GM23338 (cell line): ENCODE measurements around the gene PPP2CA. TPM values are rescaled to one million over a fixed set of nuclear protein-coding genes. Genes with fewer than 3 reads are reported as not detected.

ENCODE experiments used
- ATAC-seq: fragments of 200-7000 bp; cut with Tn5 transposase; 3 replicates; pipeline ENCODE4 v1.9.1; 2020
- DNase-seq: peaks from one replicate; pipeline ENCODE4 v3.0.0-alpha.2; 2015; ENCODE audit warnings: low spot score
- H2AFZ ChIP-seq: fragments of 200-600 bp; sonication (generic); 2 replicates; pipeline ENCODE4 v1.8.0; 2016; ENCODE audit warnings: antibody characterized with exemption, mild to moderate bottlenecking, moderate library complexity
- H3F3A ChIP-seq: fragments of 200-600 bp; sonication (generic); replicated peaks from 2 replicates; pipeline ENCODE4 v1.8.0; 2017; ENCODE audit warnings: antibody characterized with exemption, mixed run types, low read depth
- H3K27ac ChIP-seq: fragments of 200-600 bp; sonication (generic); 2 replicates; pipeline ENCODE4 v1.6.1; 2016; ENCODE audit warnings: low read depth
- H3K27me3 ChIP-seq: fragments of 200-600 bp; sonication (generic); 2 replicates; pipeline ENCODE4 v1.8.0; 2016; ENCODE audit warnings: mild to moderate bottlenecking, mixed run types, moderate library complexity; ENCODE audit not compliant: insufficient read depth
- H3K36me3 ChIP-seq: fragments of 200-600 bp; sonication (generic); 2 replicates; pipeline ENCODE4 v1.8.0; 2016; ENCODE audit warnings: mild to moderate bottlenecking; ENCODE audit not compliant: insufficient read depth
- H3K4me1 ChIP-seq: fragments of 200-600 bp; sonication (generic); 2 replicates; pipeline ENCODE4 v1.8.0; 2016; ENCODE audit warnings: mild to moderate bottlenecking, moderate library complexity; ENCODE audit not compliant: insufficient read depth
- H3K4me2 ChIP-seq: fragments of 200-600 bp; sonication (generic); 2 replicates; pipeline ENCODE4 v1.7.1; 2017; ENCODE audit warnings: mixed run types
- H3K4me3 ChIP-seq: fragments of 200-600 bp; sonication (generic); 2 replicates; pipeline ENCODE4 v1.6.1; 2016; ENCODE audit warnings: mixed run types
- H3K79me2 ChIP-seq: fragments of 200-600 bp; sonication (generic); replicated peaks from 2 replicates; pipeline ENCODE4 v1.8.0; 2017; ENCODE audit warnings: mild to moderate bottlenecking; ENCODE audit not compliant: insufficient read depth
- H3K9me2 ChIP-seq: fragments of 200-600 bp; sonication (generic); 2 replicates; pipeline ENCODE4 v1.8.0; 2017; ENCODE audit not compliant: insufficient read depth
- H4K20me1 ChIP-seq: fragments of 200-600 bp; sonication (generic); replicated peaks from 2 replicates; pipeline ENCODE4 v1.8.0; 2017; ENCODE audit warnings: mild to moderate bottlenecking; ENCODE audit not compliant: insufficient read depth
- H3K27ac Mint-ChIP-seq: 2 replicates; pipeline ENCODE4 v1.8.0; 2020; ENCODE audit warnings: inconsistent platforms, mild to moderate bottlenecking, moderate library complexity, mixed read lengths
- H3K27me3 Mint-ChIP-seq: 3 replicates; pipeline ENCODE4 v1.8.0; 2022; ENCODE audit warnings: low read depth, mild to moderate bottlenecking, moderate library complexity, mixed read lengths, inconsistent platforms; ENCODE audit not compliant: insufficient read depth, poor library complexity
- H3K36me3 Mint-ChIP-seq: 3 replicates; pipeline ENCODE4 v1.8.0; 2021; ENCODE audit warnings: low read depth, mild to moderate bottlenecking, inconsistent platforms, moderate library complexity, mixed read lengths
- H3K4me1 Mint-ChIP-seq: 3 replicates; pipeline ENCODE4 v1.8.0; 2020; ENCODE audit warnings: mild to moderate bottlenecking, inconsistent platforms, mixed read lengths
- H3K4me3 Mint-ChIP-seq: 3 replicates; pipeline ENCODE4 v1.8.0; 2021; ENCODE audit warnings: moderate library complexity, mild to moderate bottlenecking, inconsistent platforms, mixed read lengths
- H3K9me3 Mint-ChIP-seq: 3 replicates; pipeline ENCODE4 v1.8.0; 2020; ENCODE audit warnings: moderate library complexity, mild to moderate bottlenecking, inconsistent platforms, mixed read lengths
- JUNB ChIP-seq: IDR thresholded peaks from one replicate; pipeline ENCODE4 v1.6.1; 2016; ENCODE audit warnings: antibody characterized with exemption; ENCODE audit not compliant: unreplicated experiment
- POLR2AphosphoS5 ChIP-seq: IDR thresholded peaks from 2 replicates; pipeline ENCODE4 v1.6.1; 2016; ENCODE audit warnings: antibody characterized with exemption, low read depth
- ZNF114 ChIP-seq: fragments of 250-450 bp; sonication (Bioruptor Pico); IDR thresholded peaks from 2 replicates; pipeline ENCODE4 v1.5.0; 2020; ENCODE audit warnings: mild to moderate bottlenecking, moderate library complexity
- ZNF331 ChIP-seq: fragments of 250-450 bp; sonication (Bioruptor Pico); IDR thresholded peaks from 2 replicates; pipeline ENCODE4 v1.5.0; 2020; ENCODE audit warnings: low read depth, mild to moderate bottlenecking, moderate library complexity
- ZNF462 ChIP-seq: fragments of 250-450 bp; sonication (Bioruptor Pico); IDR thresholded peaks from 2 replicates; pipeline ENCODE4 v1.5.0; 2020; ENCODE audit warnings: mild to moderate bottlenecking, moderate library complexity
- polyA plus RNA-seq: library from polyadenylated mRNA; unstranded; fragments of >200 nt; fragmentation: Nextera tagmentation; extraction: Ambion mirVana; gene quantifications from 2 replicates; pipeline ENCODE4 v1.2.1, GENCODE V29; 2016
- total RNA-seq: library from RNA; depleted of rRNA; stranded (reverse); fragments of >200 nt; shearing (Covaris generic); gene quantifications from 2 replicates; pipeline ENCODE4 v1.2.3, GENCODE V29; 2014
- TF ChIP-seq, protein P1 (sequence below), 2 experiments: fragments of 200-600 bp in 1 of 2; sonication (generic) in 1 of 2; conservative IDR thresholded peaks; 2 replicates each; pipeline versions ENCODE4 v1.5.1 to v1.6.1; 2016 to 2017; ENCODE audit warnings: antibody characterized with exemption in 2 of 2, low read depth in 2 of 2, mild to moderate bottlenecking in 2 of 2, moderate library complexity in 1 of 2

The PPP2CA gene
- total and polyA plus RNA-seq, 2 experiments from 2014 or later = 131 to 316 TPM

GRCh38 chr5:134161513-134162395, 64.1 kb downstream of the PPP2CA start (continued):
- TF ChIP-seq ZNF462 (CRISPR knock-in tag) (no peak), ZNF331 (CRISPR knock-in tag) (no peak), POLR2AphosphoS5 (no peak)

DNA sequence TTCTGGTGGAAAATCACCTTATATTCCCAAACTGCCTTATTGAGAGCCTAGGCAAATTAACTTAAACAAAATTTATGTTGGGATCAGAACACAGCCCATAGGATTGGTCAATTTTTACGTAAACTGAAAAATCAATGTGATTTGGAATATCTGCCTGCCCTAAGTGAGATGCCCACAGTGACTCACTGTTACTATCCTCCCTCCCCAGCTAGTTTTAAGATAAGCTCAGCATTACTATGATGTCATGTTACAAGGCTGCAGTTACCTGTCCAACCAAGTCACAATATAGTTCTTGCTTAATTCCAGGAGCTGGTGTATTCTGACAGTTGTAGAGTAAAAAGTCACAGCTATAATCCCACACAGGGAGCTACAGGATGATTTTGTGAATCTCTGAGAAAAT, 72.2 kb downstream of the PPP2CA start:
- no peak overlapping the region for H3K4me2 ChIP-seq
- Mint-ChIP-seq H3K36me3 (peaks cover 61% of the 10 kb centered on the region), H3K27me3 (no peaks in the 10 kb centered on the region), H3K9me3 (no peaks in the 10 kb centered on the region), H3K27ac (no peak overlapping the region), H3K4me3 (no peak overlapping the region), H3K4me1 (no peaks in the 10 kb centered on the region)
- peaks cover 37% of the 10 kb centered on the region for H3K36me3 ChIP-seq
- peaks cover 19% of the 10 kb centered on the region for H4K20me1 ChIP-seq
- H3K9me2 ChIP-seq = no peaks in the 10 kb centered on the region
- no peaks in the 10 kb centered on the region for H3K27me3 ChIP-seq
- ATAC-seq (no peak), DNase-seq (no peak)
- H3K4me3 ChIP-seq = no peak overlapping the region
- H3K4me1 ChIP-seq = 0 out of 2 replicates have a peak, but pooled peaks cover 6% of the 10 kb centered on the region
- no peaks in the 10 kb centered on the region for H3F3A ChIP-seq
- H2AFZ ChIP-seq = no peak overlapping the region
- no peak overlapping the region for H3K27ac ChIP-seq
- peaks cover 10% of the 10 kb centered on the region for H3K79me2 ChIP-seq
- no peak for TF ChIP-seq ZNF114 (CRISPR knock-in tag)
- TF ChIP-seq ZNF462 (CRISPR knock-in tag) = no peak
- TF ChIP-seq, protein P1, sequence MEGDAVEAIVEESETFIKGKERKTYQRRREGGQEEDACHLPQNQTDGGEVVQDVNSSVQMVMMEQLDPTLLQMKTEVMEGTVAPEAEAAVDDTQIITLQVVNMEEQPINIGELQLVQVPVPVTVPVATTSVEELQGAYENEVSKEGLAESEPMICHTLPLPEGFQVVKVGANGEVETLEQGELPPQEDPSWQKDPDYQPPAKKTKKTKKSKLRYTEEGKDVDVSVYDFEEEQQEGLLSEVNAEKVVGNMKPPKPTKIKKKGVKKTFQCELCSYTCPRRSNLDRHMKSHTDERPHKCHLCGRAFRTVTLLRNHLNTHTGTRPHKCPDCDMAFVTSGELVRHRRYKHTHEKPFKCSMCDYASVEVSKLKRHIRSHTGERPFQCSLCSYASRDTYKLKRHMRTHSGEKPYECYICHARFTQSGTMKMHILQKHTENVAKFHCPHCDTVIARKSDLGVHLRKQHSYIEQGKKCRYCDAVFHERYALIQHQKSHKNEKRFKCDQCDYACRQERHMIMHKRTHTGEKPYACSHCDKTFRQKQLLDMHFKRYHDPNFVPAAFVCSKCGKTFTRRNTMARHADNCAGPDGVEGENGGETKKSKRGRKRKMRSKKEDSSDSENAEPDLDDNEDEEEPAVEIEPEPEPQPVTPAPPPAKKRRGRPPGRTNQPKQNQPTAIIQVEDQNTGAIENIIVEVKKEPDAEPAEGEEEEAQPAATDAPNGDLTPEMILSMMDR (conservative IDR thresholded peaks at IDR 0.05; ENCODE audit: low read depth in 2 of 2) = no peak
- no peak for TF ChIP-seq ZNF331 (CRISPR knock-in tag)
- TF ChIP-seq JUNB = no peak
